NB4 (cell line): ENCODE measurements around the gene SRPK1.

Source experiments
- POLR2A ChIP-seq: IDR thresholded peaks from 2 replicates; pipeline ENCODE4 v1.6.1; 2011; ENCODE audit warnings: mild to moderate bottlenecking; ENCODE audit not compliant: insufficient read length; ENCODE audit errors: extremely low read depth
- TF ChIP-seq, protein P1 (sequence below): IDR thresholded peaks from one replicate; pipeline ENCODE4 v1.5.1; 2012; ENCODE audit warnings: low read depth, low read length

DNA sequence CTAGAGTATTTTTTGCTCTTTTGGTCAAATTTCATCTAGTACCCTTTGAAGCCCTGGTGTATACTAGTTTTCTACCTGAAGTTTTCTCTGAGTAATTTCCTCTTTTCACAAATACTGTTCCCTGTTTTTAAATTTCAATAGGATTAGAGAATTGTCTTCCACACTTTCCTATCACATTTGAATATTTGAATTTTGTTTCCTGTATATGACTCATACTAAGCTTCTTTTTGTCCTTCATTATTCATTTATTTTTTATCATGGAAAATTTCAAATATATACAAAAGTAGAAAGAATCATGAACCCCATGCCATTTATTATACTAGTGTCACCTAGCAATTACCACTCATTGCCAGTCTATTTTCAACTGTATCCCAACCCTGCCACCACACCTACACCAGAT, 63.0 kb downstream of the SRPK1 start:
- TF ChIP-seq, protein P1, sequence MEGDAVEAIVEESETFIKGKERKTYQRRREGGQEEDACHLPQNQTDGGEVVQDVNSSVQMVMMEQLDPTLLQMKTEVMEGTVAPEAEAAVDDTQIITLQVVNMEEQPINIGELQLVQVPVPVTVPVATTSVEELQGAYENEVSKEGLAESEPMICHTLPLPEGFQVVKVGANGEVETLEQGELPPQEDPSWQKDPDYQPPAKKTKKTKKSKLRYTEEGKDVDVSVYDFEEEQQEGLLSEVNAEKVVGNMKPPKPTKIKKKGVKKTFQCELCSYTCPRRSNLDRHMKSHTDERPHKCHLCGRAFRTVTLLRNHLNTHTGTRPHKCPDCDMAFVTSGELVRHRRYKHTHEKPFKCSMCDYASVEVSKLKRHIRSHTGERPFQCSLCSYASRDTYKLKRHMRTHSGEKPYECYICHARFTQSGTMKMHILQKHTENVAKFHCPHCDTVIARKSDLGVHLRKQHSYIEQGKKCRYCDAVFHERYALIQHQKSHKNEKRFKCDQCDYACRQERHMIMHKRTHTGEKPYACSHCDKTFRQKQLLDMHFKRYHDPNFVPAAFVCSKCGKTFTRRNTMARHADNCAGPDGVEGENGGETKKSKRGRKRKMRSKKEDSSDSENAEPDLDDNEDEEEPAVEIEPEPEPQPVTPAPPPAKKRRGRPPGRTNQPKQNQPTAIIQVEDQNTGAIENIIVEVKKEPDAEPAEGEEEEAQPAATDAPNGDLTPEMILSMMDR = no peak
- TF ChIP-seq POLR2A = no peak
